22Rv1 (cell line): ENCODE measurements around the gene TMEM18.
A peak's percentile ranks its signal among the peaks of the same experiment; 100 is the strongest.

ENCODE experiments used
- H3K27ac ChIP-seq: fragments of 450-650 bp; 2 replicates; pipeline ENCODE4 v1.5.1; 2017
- ZFX ChIP-seq: fragments of 450-650 bp; IDR thresholded peaks from 2 replicates; pipeline ENCODE4 v1.6.1; 2017; ENCODE audit warnings: antibody characterized with exemption, borderline replicate concordance
- TF ChIP-seq, protein P1 (sequence below): fragments of 450-650 bp; IDR thresholded peaks from 2 replicates; pipeline ENCODE4 v1.5.1; 2017; ENCODE audit warnings: mild to moderate bottlenecking

The TMEM18 gene

DNA sequence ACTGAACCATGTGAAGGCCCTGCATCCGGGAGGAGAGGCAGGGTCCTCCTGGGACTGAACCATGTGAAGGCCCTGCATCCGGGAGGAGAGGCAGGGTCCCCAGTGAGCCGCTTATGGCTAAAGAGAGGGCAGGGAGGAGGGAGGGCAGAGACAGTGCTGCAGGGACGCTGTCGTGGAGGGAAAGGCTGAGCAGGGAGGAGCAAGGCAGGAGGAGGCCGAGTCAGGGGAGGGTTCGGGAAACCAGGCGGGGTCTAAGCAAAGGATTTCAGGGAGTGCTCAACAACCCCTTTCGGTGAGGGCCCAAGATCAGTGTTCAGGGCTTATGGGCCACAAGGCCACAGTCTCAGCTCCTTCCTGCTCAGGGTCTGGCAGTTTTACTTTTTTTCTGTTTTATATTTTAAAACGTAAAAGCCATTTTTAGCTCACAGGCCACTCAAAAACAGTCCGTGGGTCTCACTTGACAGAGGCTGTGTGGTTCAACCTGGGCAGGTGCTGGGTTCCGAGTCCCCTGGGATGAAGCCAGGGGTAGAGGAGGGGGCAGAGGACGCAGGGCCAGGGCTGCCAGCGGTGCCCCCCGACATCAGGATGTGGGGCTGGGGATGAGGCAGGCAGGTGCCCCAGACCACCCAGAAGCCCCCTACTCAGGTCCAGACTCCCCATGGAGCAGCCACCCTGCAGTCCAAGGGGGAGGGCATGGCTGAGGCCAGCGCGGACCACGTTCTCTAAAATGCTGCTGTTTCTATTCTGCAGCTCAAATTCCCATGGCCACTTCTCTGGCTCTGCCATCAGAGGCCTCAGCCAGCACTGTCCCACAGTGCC is 5.2 kb downstream of the TMEM18 start:
- H3K27ac ChIP-seq, result no peak overlapping the region
- TF ChIP-seq, protein P1, sequence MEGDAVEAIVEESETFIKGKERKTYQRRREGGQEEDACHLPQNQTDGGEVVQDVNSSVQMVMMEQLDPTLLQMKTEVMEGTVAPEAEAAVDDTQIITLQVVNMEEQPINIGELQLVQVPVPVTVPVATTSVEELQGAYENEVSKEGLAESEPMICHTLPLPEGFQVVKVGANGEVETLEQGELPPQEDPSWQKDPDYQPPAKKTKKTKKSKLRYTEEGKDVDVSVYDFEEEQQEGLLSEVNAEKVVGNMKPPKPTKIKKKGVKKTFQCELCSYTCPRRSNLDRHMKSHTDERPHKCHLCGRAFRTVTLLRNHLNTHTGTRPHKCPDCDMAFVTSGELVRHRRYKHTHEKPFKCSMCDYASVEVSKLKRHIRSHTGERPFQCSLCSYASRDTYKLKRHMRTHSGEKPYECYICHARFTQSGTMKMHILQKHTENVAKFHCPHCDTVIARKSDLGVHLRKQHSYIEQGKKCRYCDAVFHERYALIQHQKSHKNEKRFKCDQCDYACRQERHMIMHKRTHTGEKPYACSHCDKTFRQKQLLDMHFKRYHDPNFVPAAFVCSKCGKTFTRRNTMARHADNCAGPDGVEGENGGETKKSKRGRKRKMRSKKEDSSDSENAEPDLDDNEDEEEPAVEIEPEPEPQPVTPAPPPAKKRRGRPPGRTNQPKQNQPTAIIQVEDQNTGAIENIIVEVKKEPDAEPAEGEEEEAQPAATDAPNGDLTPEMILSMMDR, result no peak
- no peak for TF ChIP-seq ZFX

DNA sequence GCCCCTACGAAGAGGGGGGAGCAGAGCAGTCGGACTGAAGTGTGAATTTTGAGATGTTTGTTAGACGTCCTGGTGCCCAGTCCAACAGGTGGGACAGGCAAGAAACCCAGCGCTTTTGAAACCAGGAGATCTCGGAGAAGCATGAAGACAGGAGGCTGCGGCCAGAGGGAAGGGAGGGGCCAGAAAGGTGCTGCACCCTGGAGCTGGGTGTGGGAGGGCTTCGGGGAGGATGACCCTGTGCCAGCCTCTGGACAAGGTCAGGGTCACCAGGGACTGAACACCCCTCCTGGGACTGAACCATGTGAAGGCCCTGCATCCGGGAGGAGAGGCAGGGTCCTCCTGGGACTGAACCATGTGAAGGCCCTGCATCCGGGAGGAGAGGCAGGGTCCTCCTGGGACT is 6.1 kb downstream of the TMEM18 start:
- H3K27ac ChIP-seq, result no peak overlapping the region
- TF ChIP-seq, protein P1, result no peak
- TF ChIP-seq ZFX, result no peak

DNA sequence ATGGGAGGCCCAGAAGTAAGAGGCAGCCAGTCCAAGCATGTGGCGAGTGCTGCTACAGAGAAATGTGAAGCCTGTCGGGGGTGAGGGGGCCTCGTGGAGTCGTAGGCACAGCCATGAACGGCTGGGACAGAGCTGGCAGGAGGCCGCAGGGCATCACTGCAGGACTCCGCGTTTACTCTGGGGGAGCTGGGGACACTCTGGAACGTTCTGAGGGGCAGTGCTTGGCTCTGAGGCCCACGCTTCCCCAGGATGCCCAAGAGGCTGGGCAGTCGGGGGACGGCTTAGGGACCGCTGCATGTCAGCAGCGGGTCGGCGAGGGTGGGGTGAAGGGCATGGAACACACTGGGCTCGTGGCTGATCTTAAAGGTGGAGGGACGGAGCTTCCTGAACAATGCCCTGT is 6.6 kb downstream of the TMEM18 start:
- H3K27ac ChIP-seq, result no peak overlapping the region
- no peak for TF ChIP-seq ZFX
- TF ChIP-seq, protein P1, result no peak

DNA sequence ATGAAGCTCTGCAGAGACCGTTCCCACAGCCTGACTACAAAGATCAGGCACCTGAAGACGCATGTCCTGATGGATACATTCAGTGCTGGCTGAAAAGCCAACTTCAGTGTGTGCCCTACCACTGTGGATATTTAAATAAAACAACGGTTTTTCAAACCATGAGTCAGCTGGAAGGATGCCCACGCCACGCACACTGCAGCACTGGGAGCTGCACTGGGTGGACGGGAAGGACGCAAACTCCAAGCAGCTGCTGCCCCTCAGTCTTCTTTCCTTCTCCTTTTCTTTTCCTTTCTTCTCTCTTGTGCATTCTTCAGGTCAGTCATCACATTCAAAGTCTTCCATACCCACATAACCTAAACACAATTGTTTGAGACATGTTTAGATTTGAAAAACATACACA is 7.9 kb downstream of the TMEM18 start:
- no peak overlapping the region for H3K27ac ChIP-seq
- TF ChIP-seq ZFX, result no peak
- TF ChIP-seq, protein P1, result no peak

DNA sequence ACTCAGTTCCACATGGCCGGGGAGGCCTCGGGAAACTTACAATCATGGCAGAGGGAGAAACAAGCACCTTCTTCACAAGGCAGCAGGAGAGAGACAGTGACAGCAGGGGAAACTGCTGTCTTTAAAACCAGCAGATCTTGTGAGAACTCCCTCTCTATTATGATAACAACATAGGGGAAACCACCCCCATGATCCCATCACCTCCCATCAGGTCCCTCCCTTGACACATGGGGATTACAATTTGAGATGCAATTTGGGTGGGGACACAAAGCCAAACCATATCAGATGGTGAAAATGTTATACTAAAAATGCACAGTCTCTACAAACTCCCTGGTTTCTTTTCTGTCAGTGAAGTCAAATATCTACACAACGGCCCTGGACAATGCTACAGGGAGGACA is 9.2 kb downstream of the TMEM18 start:
- no peak for TF ChIP-seq ZFX
- TF ChIP-seq, protein P1, result no peak

DNA sequence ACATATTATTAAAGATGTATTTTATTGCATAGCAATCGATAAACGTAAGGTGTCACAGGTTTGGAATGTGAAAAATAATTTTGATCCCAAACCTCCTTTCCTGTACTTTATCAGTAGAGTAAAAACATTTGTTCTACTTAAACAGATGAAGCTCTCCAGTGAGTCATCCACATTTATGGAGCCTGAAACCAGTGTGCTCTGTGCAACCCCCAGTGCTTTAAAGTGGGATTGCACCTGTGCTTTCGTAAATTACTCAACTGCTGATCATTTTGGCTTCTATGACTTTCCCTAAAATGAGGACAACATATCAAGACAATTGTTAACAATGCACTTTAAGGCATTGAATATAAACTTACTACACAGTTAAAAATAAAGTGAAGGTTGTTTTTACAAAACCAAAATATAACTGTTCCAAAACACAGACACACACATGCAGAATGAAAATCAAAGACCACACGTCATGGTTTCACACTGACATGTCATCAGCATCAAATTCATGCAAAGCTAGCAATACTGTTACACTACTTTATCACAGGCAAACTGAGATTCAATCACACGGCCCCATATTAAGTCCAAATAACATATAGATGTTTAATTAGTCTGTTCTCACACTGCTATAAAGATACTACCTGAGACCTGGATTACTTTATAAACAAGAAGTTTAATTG is 9.7 kb downstream of the TMEM18 start:
- no peak for TF ChIP-seq ZFX
- TF ChIP-seq, protein P1, result peak; percentile 43; the same call in 1 of the 2 replicates
- no peak overlapping the region for H3K27ac ChIP-seq

More for the DNA sequence above, 9.2 kb downstream of the TMEM18 start:
- H3K27ac ChIP-seq, result no peak overlapping the region

DNA sequence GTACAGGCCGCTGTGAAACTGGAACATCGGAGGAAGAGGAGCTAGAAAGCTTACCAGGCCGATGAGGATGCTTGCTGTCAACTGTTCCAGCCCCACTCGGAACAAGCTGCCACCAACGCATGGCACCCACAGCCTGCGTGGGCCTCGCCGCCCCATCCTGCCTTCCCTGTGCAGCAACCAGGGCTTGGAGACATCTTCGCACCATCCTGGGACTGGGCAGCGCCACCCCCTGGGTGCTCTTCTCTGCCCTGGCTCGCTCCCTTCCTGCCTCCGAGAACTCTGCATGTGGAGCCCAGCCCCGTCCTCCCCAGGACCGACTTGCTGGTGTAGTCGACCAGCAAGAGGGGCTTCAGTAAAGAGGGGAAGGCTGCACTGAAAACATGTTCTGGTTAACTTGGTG is 10.8 kb downstream of the TMEM18 start:
- no peak overlapping the region for H3K27ac ChIP-seq
- TF ChIP-seq, protein P1, result no peak
- TF ChIP-seq ZFX, result no peak
